Measurements from ENCODE around the gene GLUD1. TPM values are rescaled to one million over a fixed set of nuclear protein-coding genes. Genes with fewer than 3 reads are reported as not detected.

The GLUD1 gene
- 82.8 to 98.9 TPM (median 94.6 TPM) in 5 replicates for total RNA-seq (2022; extraction: Qiagen RNA extraction)

DNA sequence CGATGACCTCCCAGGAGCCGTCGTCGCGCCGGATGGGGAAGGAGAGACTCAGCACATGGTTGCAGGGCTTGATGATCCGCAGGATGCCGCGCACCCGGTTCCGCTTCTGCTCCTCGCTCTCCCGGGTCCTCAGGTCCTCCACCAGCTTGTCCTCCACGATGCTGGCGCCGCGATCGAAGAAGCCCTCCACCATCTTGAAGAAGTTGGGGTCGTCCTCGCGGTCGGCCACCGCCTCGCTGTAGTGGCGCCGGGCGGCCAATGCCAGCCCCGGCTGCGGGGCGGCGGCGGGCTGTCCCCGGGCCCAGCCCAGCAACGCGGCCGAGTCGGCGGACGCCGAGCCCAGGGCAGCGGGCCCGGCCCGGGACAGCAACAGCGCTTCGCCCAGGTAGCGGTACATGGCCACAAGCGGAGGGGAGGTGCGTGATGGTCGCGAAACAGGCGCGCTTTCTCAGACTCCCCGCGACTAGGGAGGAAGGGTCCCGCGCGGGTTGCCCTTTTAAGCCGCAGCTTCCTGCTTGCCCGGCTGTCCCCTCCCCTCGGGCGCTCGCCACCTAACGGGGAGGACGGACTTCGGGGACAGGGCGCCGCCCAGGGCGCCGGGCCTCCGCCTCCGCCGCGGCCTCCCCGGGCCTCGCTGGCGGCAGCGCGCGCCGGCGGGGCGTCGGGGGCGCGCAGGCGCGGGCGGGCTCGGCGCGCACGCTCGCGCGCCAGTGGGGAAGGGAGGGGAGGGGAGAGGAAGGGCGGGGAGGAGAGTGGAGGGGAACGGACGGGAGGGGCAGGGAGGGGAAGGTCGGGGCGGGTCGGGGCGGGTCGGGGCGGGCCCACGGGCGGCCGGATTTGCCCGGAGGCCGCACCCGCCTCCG is at the start of gene GLUD1, which contains the start of gene SHLD2:
Gene GLUD1, minus strand, starts transcription at position 471 of the 863 bp plus-strand sequence. Its CDS starts 74 bp downstream, at position 397.
Gene SHLD2, plus strand, starts transcription at position 834 of the 863 bp plus-strand sequence. CDS start 56,149 bp downstream, outside the sequence.

DNA sequence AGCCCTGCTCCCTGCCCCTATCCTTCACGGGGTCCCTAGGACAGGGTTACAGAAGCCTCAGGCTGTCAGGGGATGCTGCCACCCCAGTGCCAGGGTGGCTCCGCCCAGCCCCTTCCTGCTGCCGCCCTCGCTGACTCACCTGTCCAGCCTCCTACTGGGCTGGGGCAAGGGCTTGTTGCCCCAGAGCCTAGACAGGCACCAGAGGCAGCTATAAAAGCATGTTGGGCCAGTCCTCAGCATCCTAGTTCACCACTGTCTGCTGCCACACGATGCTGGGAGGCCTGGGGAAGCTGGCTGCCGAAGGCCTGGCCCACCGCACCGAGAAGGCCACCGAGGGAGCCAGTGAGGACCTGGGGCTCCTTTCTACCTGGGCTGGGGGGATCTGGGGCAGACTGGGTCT is 74.6 kb downstream of the GLUD1 start, which contains the start of gene FAM25A:
Gene FAM25A, plus strand, starts transcription at position 239 of the 400 bp plus-strand sequence. Its CDS starts 31 bp downstream, at position 270.

Other genes starting within 250 kb of the GLUD1 start
- gene MMRN2, start 137.2 kb downstream of the GLUD1 start, total RNA-seq (2022; extraction: Qiagen RNA extraction): 0.58 to 1.5 TPM (median 0.73 TPM) in 5 replicates
- gene SNCG, start 136.2 kb downstream of the GLUD1 start, total RNA-seq (2022; extraction: Qiagen RNA extraction): 11.4 to 14.9 TPM (median 13.3 TPM) in 5 replicates
- not detected in 5 replicates for gene ADIRF, start 126.4 kb downstream of the GLUD1 start, total RNA-seq (2022; extraction: Qiagen RNA extraction)
- 0.56 TPM in 1 of 5 replicates, not detected in the others for gene FAM25A, start 74.5 kb downstream of the GLUD1 start, total RNA-seq (2022; extraction: Qiagen RNA extraction)
- gene SHLD2, start 363 bp upstream of the GLUD1 start, total RNA-seq (2022; extraction: Qiagen RNA extraction): 22.3 to 29.5 TPM (median 23.6 TPM) in 5 replicates
- 0.03 to 0.14 TPM (median 0.09 TPM) in 5 replicates for gene NUTM2A, start 130.6 kb upstream of the GLUD1 start, total RNA-seq (2022; extraction: Qiagen RNA extraction)

All from A549 treated with CORT108297 at 1 μM for 4 hours (cell line).